Gastrocnemius medialis (tissue), 4 donors: Measurements from ENCODE around the gene PKMYT1. TPM values are rescaled to one million over a fixed set of nuclear protein-coding genes. Genes with fewer than 3 reads are reported as not detected.

Experiments
- ATAC-seq, 2 donors: fragments of 150-250 bp; one replicate each; pipeline ENCODE4 v1.9.1; 2016
- DNase-seq, 2 donors: peaks; one replicate each; pipeline ENCODE4 v3.0.0-alpha.2; 2019
- H3K27ac ChIP-seq, 4 donors: fragments of 200-600 bp; sonication (generic); 1 replicate in 1 of 4; 2 replicates in 3 of 4; pipeline ENCODE4 v1.5.1; 2016 to 2018; ENCODE audit warnings: mild to moderate bottlenecking in 2 of 4, moderate library complexity in 1 of 4
- H3K27me3 ChIP-seq, 3 donors: fragments of 200-600 bp; sonication (generic) in 2 of 3; 1 replicate in 1 of 3; 2 replicates in 2 of 3; pipeline versions ENCODE4 v1.5.1 to v1.6.0; 2016 to 2019; ENCODE audit warnings: mild to moderate bottlenecking in 1 of 3, moderate library complexity in 1 of 3
- H3K36me3 ChIP-seq, 2 donors: fragments of 200-600 bp; sonication (generic) in 1 of 2; one replicate each; pipeline ENCODE4 v1.5.1; 2017 to 2018
- H3K4me1 ChIP-seq, 2 donors: fragments of 200-600 bp; sonication (generic) in 1 of 2; one replicate each; pipeline ENCODE4 v1.5.1; 2016 to 2017; ENCODE audit warnings: mild to moderate bottlenecking in 2 of 2
- H3K4me3 ChIP-seq, 4 donors: fragments of 200-600 bp; sonication (generic) in 3 of 4; 1 replicate in 1 of 4; 2 replicates in 3 of 4; pipeline ENCODE4 v1.5.1; 2016 to 2019; ENCODE audit warnings: mild to moderate bottlenecking in 2 of 4
- H3K9me3 ChIP-seq, 3 donors: fragments of 200-600 bp; sonication (generic) in 2 of 3; 1 replicate in 1 of 3; 2 replicates in 2 of 3; pipeline ENCODE4 v1.5.1; 2016 to 2019
- POLR2A ChIP-seq, 2 donors: fragments of 450-650 bp; IDR thresholded peaks; one replicate each; pipeline ENCODE4 v1.6.1; 2017; ENCODE audit warnings: antibody characterized with exemption in 2 of 2, mild to moderate bottlenecking in 2 of 2, moderate library complexity in 2 of 2
- in situ Hi-C, 4 donors: fragments of 200-750 bp; cut with MboI; loops; one replicate each; pipeline versions ENCODE4 v1.15.0 to v1.8.0; 2017; ENCODE audit warnings: low sequenced_read_pairs in 4 of 4
- intact Hi-C: fragments of 100-400 bp; cut with DNase I; formaldehyde crosslinking; loops from one replicate; pipeline ENCODE4 v1.15.1; 2023; ENCODE audit warnings: low total_unique reads
- total RNA-seq, 4 donors: library from RNA; depleted of rRNA; stranded (reverse); fragments of >200 nt; gene quantifications; one replicate each; pipeline versions ENCODE4 v1.1.0 to v1.2.3, GENCODE V29; 2016
- TF ChIP-seq, protein P1 (sequence below), 5 experiments: fragments of 450-650 bp in 3 of 5; fragments of 200-600 bp in 2 of 5; sonication (generic) in 2 of 5; IDR thresholded peaks in 4 of 5; conservative IDR thresholded peaks in 1 of 5; 1 replicate in 4 of 5; 2 replicates in 1 of 5; pipeline ENCODE4 v1.5.1; 2016 to 2019; ENCODE audit warnings: antibody characterized with exemption in 5 of 5, mild to moderate bottlenecking in 3 of 5, moderate library complexity in 3 of 5

The PKMYT1 gene
- total RNA-seq, 4 donors from 2014 or later, result 1.4 to 2.4 TPM; not detected in 2

DNA sequence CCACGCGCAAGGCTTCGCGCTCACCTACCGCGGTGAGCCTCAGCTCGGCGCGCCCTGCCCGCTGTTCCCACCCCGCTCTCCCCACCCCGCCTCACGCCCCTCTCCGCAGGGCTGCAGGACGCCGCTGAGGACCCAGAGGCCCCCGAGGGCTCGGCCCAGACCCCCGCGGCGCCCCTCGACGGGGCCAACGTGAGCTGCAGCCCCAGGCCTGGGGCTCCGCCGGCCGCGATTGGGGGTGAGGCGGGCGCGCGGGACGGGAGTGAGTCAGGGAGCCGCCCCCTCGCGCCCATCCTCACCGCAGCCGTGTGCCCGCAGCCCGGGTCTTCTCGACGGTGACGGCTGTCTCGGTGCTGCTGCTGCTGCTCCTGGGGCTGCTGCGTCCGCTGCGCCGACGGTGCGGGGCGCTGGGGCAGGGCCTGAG lies 13.0 kb downstream of the PKMYT1 start:
- intact Hi-C loops, result no loop called here
- Histone ChIP-seq H3K4me1 (peaks cover 16 to 45% of the 10 kb centered on the region in 2 donors), H3K36me3 (no peaks in the 10 kb centered on the region), H3K27me3 (peaks cover 60 to 61% (median 61%) of the 10 kb centered on the region in 3 donors), H3K27ac (no peak overlapping the region), H3K9me3 (no peaks in the 10 kb centered on the region), H3K4me3 (peak overlapping the region in 1 of 4 donors; percentile 8)
- DNase-seq (no peak), ATAC-seq (no peak)
- TF ChIP-seq POLR2A (IDR thresholded peaks at IDR 0.05), result no peak
- TF ChIP-seq, protein P1, sequence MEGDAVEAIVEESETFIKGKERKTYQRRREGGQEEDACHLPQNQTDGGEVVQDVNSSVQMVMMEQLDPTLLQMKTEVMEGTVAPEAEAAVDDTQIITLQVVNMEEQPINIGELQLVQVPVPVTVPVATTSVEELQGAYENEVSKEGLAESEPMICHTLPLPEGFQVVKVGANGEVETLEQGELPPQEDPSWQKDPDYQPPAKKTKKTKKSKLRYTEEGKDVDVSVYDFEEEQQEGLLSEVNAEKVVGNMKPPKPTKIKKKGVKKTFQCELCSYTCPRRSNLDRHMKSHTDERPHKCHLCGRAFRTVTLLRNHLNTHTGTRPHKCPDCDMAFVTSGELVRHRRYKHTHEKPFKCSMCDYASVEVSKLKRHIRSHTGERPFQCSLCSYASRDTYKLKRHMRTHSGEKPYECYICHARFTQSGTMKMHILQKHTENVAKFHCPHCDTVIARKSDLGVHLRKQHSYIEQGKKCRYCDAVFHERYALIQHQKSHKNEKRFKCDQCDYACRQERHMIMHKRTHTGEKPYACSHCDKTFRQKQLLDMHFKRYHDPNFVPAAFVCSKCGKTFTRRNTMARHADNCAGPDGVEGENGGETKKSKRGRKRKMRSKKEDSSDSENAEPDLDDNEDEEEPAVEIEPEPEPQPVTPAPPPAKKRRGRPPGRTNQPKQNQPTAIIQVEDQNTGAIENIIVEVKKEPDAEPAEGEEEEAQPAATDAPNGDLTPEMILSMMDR (IDR thresholded peaks at IDR 0.05 in 4 of 5, conservative IDR thresholded peaks at IDR 0.05 in 1 of 5), result no peak
- in situ Hi-C loops, result no loop called here

DNA sequence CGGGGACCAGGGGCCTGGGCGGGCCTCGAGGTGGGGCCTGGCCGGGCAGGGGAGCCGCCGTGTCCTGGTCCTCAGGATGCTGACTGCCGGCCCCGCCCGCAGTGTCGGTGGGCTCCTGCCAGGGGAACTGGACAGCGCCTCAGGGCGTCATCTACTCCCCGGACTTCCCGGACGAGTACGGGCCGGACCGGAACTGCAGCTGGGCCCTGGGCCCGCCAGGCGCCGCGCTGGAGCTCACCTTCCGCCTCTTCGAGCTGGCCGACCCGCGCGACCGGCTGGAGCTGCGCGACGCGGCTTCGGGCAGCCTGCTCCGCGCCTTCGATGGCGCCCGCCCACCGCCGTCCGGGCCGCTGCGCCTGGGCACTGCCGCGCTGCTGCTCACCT lies 13.4 kb downstream of the PKMYT1 start:
- peaks cover 64 to 65% (median 65%) of the 10 kb centered on the region in 3 donors for H3K27me3 ChIP-seq
- ATAC-seq (no peak), DNase-seq (no peak)
- H3K4me3 ChIP-seq, result peak overlapping the region in 2 of 4 donors; percentile 8 to 13
- H3K9me3 ChIP-seq, result no peaks in the 10 kb centered on the region
- H3K27ac ChIP-seq, result no peak overlapping the region
- intact Hi-C loops, result no loop called here
- no peaks in the 10 kb centered on the region for H3K36me3 ChIP-seq
- no peak for TF ChIP-seq POLR2A (IDR thresholded peaks at IDR 0.05)
- TF ChIP-seq, protein P1 (IDR thresholded peaks at IDR 0.05 in 4 of 5, conservative IDR thresholded peaks at IDR 0.05 in 1 of 5), result no peak
- in situ Hi-C loops, result no loop called here
- H3K4me1 ChIP-seq, result peaks cover 16 to 45% of the 10 kb centered on the region in 2 donors

DNA sequence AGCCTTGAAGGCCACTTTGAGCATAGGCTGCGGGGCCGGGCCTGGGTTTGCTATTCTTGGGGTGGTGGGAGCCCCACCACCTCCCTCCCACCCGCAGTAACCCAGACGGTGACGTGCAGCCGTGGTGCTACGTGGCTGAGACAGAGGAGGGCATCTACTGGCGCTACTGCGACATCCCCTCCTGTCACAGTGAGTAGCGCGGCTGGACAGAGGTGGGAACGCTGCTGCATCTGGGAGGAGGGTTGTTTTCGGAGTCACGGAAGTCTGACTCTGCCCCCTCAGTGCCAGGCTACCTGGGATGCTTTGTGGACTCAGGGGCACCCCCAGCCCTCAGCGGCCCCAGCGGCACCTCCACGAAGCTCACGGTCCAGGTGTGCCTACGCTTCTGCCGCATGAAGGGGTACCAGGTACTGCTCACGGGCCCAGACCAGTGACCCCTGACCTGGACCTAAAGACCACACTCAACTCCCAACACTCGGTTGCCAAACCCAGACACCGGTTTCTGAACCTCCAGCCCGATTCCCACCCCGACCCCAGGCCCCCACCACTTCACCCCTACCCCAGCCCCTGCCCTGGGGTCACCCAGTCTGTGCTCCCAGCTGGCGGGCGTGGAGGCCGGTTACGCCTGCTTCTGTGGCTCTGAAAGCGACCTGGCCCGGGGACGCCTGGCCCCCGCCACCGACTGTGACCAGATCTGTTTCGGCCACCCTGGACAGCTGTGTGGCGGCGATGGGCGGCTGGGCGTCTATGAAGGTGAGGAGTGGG lies 14.0 kb downstream of the PKMYT1 start:
- H3K36me3 ChIP-seq, result no peaks in the 10 kb centered on the region
- H3K27ac ChIP-seq, result no peak overlapping the region
- peaks cover 16 to 45% of the 10 kb centered on the region in 2 donors for H3K4me1 ChIP-seq
- in situ Hi-C loops, result no loop called here
- no peak for DNase-seq
- ATAC-seq, result no peak
- H3K4me3 ChIP-seq, result peak overlapping the region in 2 of 4 donors; percentile 8 to 13
- H3K27me3 ChIP-seq, result peaks cover 66 to 71% (median 69%) of the 10 kb centered on the region in 3 donors
- intact Hi-C loops, result no loop called here
- TF ChIP-seq, protein P1 (IDR thresholded peaks at IDR 0.05 in 4 of 5, conservative IDR thresholded peaks at IDR 0.05 in 1 of 5), result no peak
- TF ChIP-seq POLR2A (IDR thresholded peaks at IDR 0.05), result no peak
- no peaks in the 10 kb centered on the region for H3K9me3 ChIP-seq

DNA sequence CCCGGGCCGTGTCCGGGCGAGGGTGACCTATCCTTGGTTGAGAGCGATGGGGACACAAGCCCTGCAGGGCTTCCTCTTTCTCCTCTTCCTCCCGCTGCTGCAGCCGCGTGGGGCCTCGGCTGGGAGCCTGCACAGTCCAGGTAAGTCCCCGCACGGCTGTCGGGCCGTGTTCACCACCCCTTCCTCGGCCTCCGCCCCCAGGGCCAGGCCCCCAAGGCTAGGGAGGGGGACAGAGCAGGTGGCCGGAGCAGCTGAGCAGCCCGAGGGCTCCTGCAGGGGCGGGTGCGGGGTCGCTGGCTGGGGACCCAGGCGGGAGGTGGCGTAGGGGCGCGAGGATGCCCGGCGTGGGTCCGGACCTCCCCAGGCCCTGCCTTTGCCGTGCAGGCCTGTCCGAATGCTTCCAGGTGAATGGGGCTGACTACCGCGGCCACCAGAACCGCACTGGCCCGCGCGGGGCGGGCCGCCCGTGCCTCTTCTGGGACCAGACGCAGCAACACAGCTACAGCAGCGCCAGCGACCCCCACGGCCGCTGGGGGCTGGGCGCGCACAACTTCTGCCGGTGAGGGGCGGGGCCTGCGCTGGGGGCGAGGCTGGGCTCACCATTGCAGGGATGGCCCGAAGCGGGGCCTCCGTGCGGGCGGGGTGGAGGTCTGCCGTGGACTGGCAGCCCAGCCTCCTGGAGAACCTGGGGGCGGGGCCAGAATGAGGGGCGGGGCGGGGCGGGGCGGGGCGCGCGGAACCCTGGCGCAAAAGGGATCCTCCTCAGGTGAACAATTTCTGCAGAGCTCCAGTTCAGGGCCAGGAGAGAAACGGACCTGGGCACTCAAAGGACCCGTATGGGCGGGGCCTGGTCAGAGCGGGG lies 15.5 kb downstream of the PKMYT1 start:
- intact Hi-C loops, result no loop called here
- H3K4me3 ChIP-seq, result peak overlapping the region; percentile 0 to 41 (median 22)
- ATAC-seq, result no peak

More for the DNA sequence above, 15.5 kb downstream of the PKMYT1 start:
- in situ Hi-C loops, result no loop called here
- Histone ChIP-seq H3K27me3 (peaks cover 67 to 79% (median 79%) of the 10 kb centered on the region in 3 donors), H3K36me3 (no peaks in the 10 kb centered on the region), H3K4me1 (peaks cover 11 to 33% of the 10 kb centered on the region in 2 donors), H3K27ac (no peak overlapping the region), H3K9me3 (no peaks in the 10 kb centered on the region)
- TF ChIP-seq, protein P1 (IDR thresholded peaks at IDR 0.05 in 4 of 5, conservative IDR thresholded peaks at IDR 0.05 in 1 of 5), result no peak
- TF ChIP-seq POLR2A (IDR thresholded peaks at IDR 0.05), result no peak
- DNase-seq, result no peak
